ENCODE results near the gene PLEKHF1. TPM values are rescaled to one million over a fixed set of nuclear protein-coding genes. Genes with fewer than 3 reads are reported as not detected.

PLEKHF1 gene
- total RNA-seq, 1 experiment from 2014 or later: 5.5 TPM

DNA sequence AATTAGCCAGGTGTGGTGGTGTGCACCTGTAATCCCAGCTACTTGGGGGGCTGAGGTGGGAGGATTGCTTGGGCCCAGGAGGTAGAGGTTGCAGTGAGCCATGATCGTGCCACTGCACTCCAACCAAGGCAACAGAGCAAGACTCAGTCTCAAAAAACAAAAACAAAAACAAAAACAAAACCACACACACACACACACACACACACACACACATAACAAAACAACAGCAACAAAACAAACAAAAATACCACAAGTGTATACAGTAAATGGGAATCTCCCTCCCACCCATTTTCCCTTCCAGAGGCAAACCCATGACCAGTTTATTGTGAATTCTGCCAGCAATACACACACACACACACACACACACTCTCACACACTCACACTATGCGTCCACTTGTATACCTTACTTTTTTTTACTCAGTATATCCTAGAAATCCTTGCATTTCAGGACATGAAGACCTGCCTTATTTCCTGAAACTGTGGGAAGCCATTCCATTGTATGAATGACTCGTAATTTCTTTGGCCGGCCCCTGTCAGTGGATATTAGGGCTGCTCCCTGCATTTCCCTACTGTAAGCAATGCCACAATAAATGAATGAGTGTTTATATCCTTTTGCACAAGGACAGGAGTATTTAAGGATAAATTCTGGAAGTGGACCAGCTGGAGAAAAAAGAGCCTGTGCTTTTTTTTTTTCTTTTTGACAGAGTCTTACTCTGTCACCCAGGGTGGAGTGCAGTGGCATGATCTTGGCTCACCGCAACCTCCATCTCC lies 6.9 kb upstream of the PLEKHF1 start (continued):
- TF ChIP-seq, protein P1, sequence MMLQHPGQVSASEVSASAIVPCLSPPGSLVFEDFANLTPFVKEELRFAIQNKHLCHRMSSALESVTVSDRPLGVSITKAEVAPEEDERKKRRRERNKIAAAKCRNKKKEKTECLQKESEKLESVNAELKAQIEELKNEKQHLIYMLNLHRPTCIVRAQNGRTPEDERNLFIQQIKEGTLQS (IDR thresholded peaks at IDR 0.05): no peak
- TF ChIP-seq SIN3A (IDR thresholded peaks at IDR 0.05; ENCODE audit: low read depth) (no peak), SRF (IDR thresholded peaks at IDR 0.05; ENCODE audit: low read depth) (no peak), YY1 (IDR thresholded peaks at IDR 0.05; ENCODE audit: extremely low read depth, insufficient replicate concordance, low read depth, low read length) (no peak)

- ChIA-PET RAD21 (ENCODE audit: low non-redundant PET in 1 of 2, low total read pairs in 2 of 2, uncharacterized antibody in 2 of 2, unreplicated experiment in 2 of 2) (no interaction called here), POLR2A (no interaction called here)
- intact Hi-C loops (cut with micrococcal nuclease): no loop called here
Measured at GRCh38 chr19:29660835-29661234, 4.4 kb upstream of the PLEKHF1 start.

GRCh38 chr19:29662278-29662603 lies 3.0 kb upstream of the PLEKHF1 start:
- Histone ChIP-seq H3K9ac (ENCODE audit: low read length) (peak overlapping the region; percentile 32; the same call in 1 of the 2 replicates), H3K4me2 (ENCODE audit: low read length) (peak overlapping the region; percentile 53), H3K4me1 (ENCODE audit: control insufficient read depth in 1 of 2, insufficient read depth in 2 of 2, low read length in 2 of 2) (peaks cover 28 to 43% of the 10 kb centered on the region in 2 experiments), H3K36me3 (ENCODE audit: control insufficient read depth in 1 of 2, insufficient read depth in 2 of 2, low read length in 2 of 2) (no peaks in the 10 kb centered on the region), H3K9me2 (ENCODE audit: insufficient read depth) (no peaks in the 10 kb centered on the region), H2AFZ (ENCODE audit: low read depth, low read length, poor library complexity, severe bottlenecking) (no peak overlapping the region), H3K4me3 (replicated peaks in 1 of 2; ENCODE audit: low read depth in 1 of 2, low read length in 2 of 2) (no peak overlapping the region), H3K79me2 (ENCODE audit: insufficient read depth, low read length) (no peaks in the 10 kb centered on the region), H4K20me1 (ENCODE audit: insufficient read depth) (no peaks in the 10 kb centered on the region), H3K27ac (ENCODE audit: low read depth, low read length) (peak overlapping the region; percentile 24; the same call in 1 of the 2 replicates), H3K9me3 (ENCODE audit: control insufficient read depth in 1 of 2, insufficient read depth in 1 of 2, low read depth in 1 of 2, low read length in 2 of 2) (no peaks in the 10 kb centered on the region), H3K27me3 (ENCODE audit: insufficient read depth, low read length) (no peaks in the 10 kb centered on the region)
- no TSS peak for BruUV-seq (replicated peaks)
- intact Hi-C loops (cut with micrococcal nuclease): no loop called here
- POLR2A ChIA-PET: no interaction called here
- no peak for DNase-seq (ENCODE audit: low read depth, low spot score)
- TF ChIP-seq ZFX (IDR thresholded peaks at IDR 0.05) (no peak), RAD21 (IDR thresholded peaks at IDR 0.05; ENCODE audit: low read depth) (no peak), ZBTB33 (IDR thresholded peaks at IDR 0.05; ENCODE audit: extremely low read depth, insufficient replicate concordance, low read length) (no peak), TCF7L2 (IDR thresholded peaks at IDR 0.05; ENCODE audit: borderline replicate concordance, extremely low read depth, insufficient read depth, insufficient read length) (no peak), POLR2AphosphoS5 (IDR thresholded peaks at IDR 0.05; ENCODE audit: low read depth, low read length) (no peak), REST (IDR thresholded peaks at IDR 0.05; ENCODE audit: low read depth) (no peak)
- RAD21 ChIA-PET (ENCODE audit: low non-redundant PET in 1 of 2, low total read pairs in 2 of 2, uncharacterized antibody in 2 of 2, unreplicated experiment in 2 of 2): interaction anchor here in 1 of 2 experiments (1.8 kb wide), 1 partner anchor 56 kb away, joined by 4 read pairs; the partner anchor contains the start of gene POP4
- no peak for ATAC-seq
- CTCF ChIA-PET: interaction anchor here (1.1 to 1.3 kb wide), 2 partner anchors 9 to 52 kb away, joined by 3 to 5 read pairs; no protein-coding TSS in a partner anchor

More at GRCh38 chr19:29660835-29661234, 4.4 kb upstream of the PLEKHF1 start:
- Histone ChIP-seq H3K9me3 (ENCODE audit: control insufficient read depth in 1 of 2, insufficient read depth in 1 of 2, low read depth in 1 of 2, low read length in 2 of 2) (no peaks in the 10 kb centered on the region), H3K27me3 (ENCODE audit: insufficient read depth, low read length) (no peaks in the 10 kb centered on the region), H3K9ac (ENCODE audit: low read length) (no peak overlapping the region), H3K9me2 (ENCODE audit: insufficient read depth) (no peaks in the 10 kb centered on the region), H3K79me2 (ENCODE audit: insufficient read depth, low read length) (no peaks in the 10 kb centered on the region), H4K20me1 (ENCODE audit: insufficient read depth) (no peaks in the 10 kb centered on the region), H3K4me2 (ENCODE audit: low read length) (no peak overlapping the region), H3K27ac (ENCODE audit: low read depth, low read length) (no peak overlapping the region), H3K4me1 (ENCODE audit: control insufficient read depth in 1 of 2, insufficient read depth in 2 of 2, low read length in 2 of 2) (peaks cover 19 to 34% of the 10 kb centered on the region in 2 experiments), H3K36me3 (ENCODE audit: control insufficient read depth in 1 of 2, insufficient read depth in 2 of 2, low read length in 2 of 2) (no peaks in the 10 kb centered on the region), H3K4me3 (replicated peaks in 1 of 2; ENCODE audit: low read depth in 1 of 2, low read length in 2 of 2) (no peak overlapping the region), H2AFZ (ENCODE audit: low read depth, low read length, poor library complexity, severe bottlenecking) (no peak overlapping the region)
- CTCF ChIA-PET: no interaction called here
- TF ChIP-seq SRF (IDR thresholded peaks at IDR 0.05; ENCODE audit: low read depth) (no peak), ZFX (IDR thresholded peaks at IDR 0.05) (no peak)
- no TSS peak for BruUV-seq (replicated peaks)
- ATAC-seq (no peak), DNase-seq (ENCODE audit: low read depth, low spot score) (no peak)
